SK-N-SH (cell line): ENCODE results near the gene NUAK1. TPM values are rescaled to one million over a fixed set of nuclear protein-coding genes. Genes with fewer than 3 reads are reported as not detected.

Experiments used
- CTCF ChIA-PET: fragments of 300-600, 350-600 bp; formaldehyde crosslinking; extraction: SDS; loops from one replicate; lab custom pipeline; 2021; lab: Yijun Ruan, JAX
- POLR2A ChIA-PET: fragments of 350-600 bp; sonication (Branson Sonifier 250); formaldehyde crosslinking; extraction: SDS; loops from one replicate; lab custom pipeline; 2020; ENCODE audit warnings: antibody characterized with exemption, inconsistent platforms; lab: Yijun Ruan, JAX
- DNase-seq: peaks from one replicate; pipeline ENCODE4 v3.0.0; 2012
- H2AFZ ChIP-seq: fragments of 200-600 bp; sonication (generic); 2 replicates; pipeline ENCODE4 v1.8.1; 2016; ENCODE audit warnings: antibody characterized with exemption, mild to moderate bottlenecking, low read depth
- H3F3A ChIP-seq: fragments of 200-600 bp; sonication (generic); replicated peaks from 2 replicates; pipeline ENCODE3; 2016; ENCODE audit warnings: antibody characterized with exemption, mild to moderate bottlenecking; ENCODE audit not compliant: insufficient read depth
- H3K27ac ChIP-seq, 2 experiments: fragments of 200-500 bp in 1 of 2; fragments of 200-600 bp in 1 of 2; sonication (Bioruptor generic) in 1 of 2; sonication (generic), shearing (Covaris generic) in 1 of 2; 2 replicates each; pipeline versions ENCODE4 v1.5.1 to v1.6.1; 2014 to 2016; ENCODE audit warnings: low read depth in 2 of 2, inconsistent platforms in 1 of 2, low read length in 1 of 2, mild to moderate bottlenecking in 1 of 2, mixed read lengths in 1 of 2
- H3K27me3 ChIP-seq: fragments of 200-600 bp; sonication (generic), shearing (Covaris generic); 2 replicates; pipeline ENCODE4 v1.6.1; 2016; ENCODE audit warnings: mixed run types; ENCODE audit not compliant: insufficient read depth
- H3K36me3 ChIP-seq, 2 experiments: fragments of 200-500 bp in 1 of 2; fragments of 200-600 bp in 1 of 2; sonication (Bioruptor generic) in 1 of 2; sonication (generic) in 1 of 2; replicated peaks in 1 of 2; 2 replicates each; pipeline versions ENCODE3 to v1.5.1; 2014 to 2016; ENCODE audit warnings: low read length in 1 of 2, mild to moderate bottlenecking in 1 of 2; ENCODE audit not compliant: insufficient read depth in 2 of 2, control insufficient read depth in 1 of 2
- H3K4me1 ChIP-seq, 2 experiments: fragments of 200-500 bp in 1 of 2; fragments of 200-600 bp in 1 of 2; sonication (Bioruptor generic) in 1 of 2; sonication (generic), shearing (Covaris generic) in 1 of 2; 2 replicates each; pipeline versions ENCODE4 v1.5.1 to v1.6.1; 2014 to 2016; ENCODE audit warnings: low read depth in 1 of 2, low read length in 1 of 2, mixed run types in 1 of 2; ENCODE audit not compliant: insufficient read depth in 2 of 2, control insufficient read depth in 1 of 2
- H3K4me2 ChIP-seq: fragments of 200-600 bp; sonication (generic), shearing (Covaris generic); 2 replicates; pipeline ENCODE4 v1.6.1; 2017; ENCODE audit warnings: mixed run types
- H3K4me3 ChIP-seq, 2 experiments: fragments of 200-500 bp in 1 of 2; fragments of 200-600 bp in 1 of 2; sonication (Bioruptor generic) in 1 of 2; sonication (generic), shearing (Covaris generic) in 1 of 2; 2 replicates each; pipeline versions ENCODE4 v1.5.1 to v1.8.1; 2014 to 2016; ENCODE audit warnings: low read depth in 2 of 2, inconsistent platforms in 1 of 2, low read length in 1 of 2, mild to moderate bottlenecking in 1 of 2, mixed read lengths in 1 of 2, moderate library complexity in 1 of 2
- H3K79me2 ChIP-seq: fragments of 200-600 bp; sonication (generic); 2 replicates; pipeline ENCODE4 v1.8.1; 2017; ENCODE audit warnings: mild to moderate bottlenecking; ENCODE audit not compliant: insufficient read depth
- H3K9ac ChIP-seq: fragments of 200-600 bp; sonication (generic); 2 replicates; pipeline ENCODE4 v1.6.1; 2017; ENCODE audit warnings: mixed run types
- H3K9me2 ChIP-seq: fragments of 200-600 bp; sonication (generic); 2 replicates; pipeline ENCODE4 v1.6.1; 2017; ENCODE audit warnings: mixed run types
- H3K9me3 ChIP-seq: fragments of 200-600 bp; sonication (generic); 2 replicates; pipeline ENCODE4 v1.6.1; 2017; ENCODE audit warnings: mixed run types, mild to moderate bottlenecking, moderate library complexity
- H4K20me1 ChIP-seq: fragments of 200-600 bp; sonication (generic); 2 replicates; pipeline ENCODE4 v1.6.1; 2017; ENCODE audit warnings: mild to moderate bottlenecking, mixed run types; ENCODE audit not compliant: insufficient read depth
- CTCF ChIP-seq: fragments of 200-600 bp; sonication (generic); IDR thresholded peaks from 2 replicates; pipeline ENCODE4 v1.6.1; 2017; ENCODE audit warnings: antibody characterized with exemption, mild to moderate bottlenecking, moderate library complexity
- ELF1 ChIP-seq: IDR thresholded peaks from 2 replicates; pipeline ENCODE4 v1.4.0; 2012
- EP300 ChIP-seq, 2 experiments: IDR thresholded peaks; 2 replicates each; pipeline versions ENCODE4 v1.4.0 to v1.6.1; 2012; ENCODE audit warnings: borderline replicate concordance in 1 of 2, low read depth in 1 of 2, low read length in 1 of 2
- FOSL2 ChIP-seq: IDR thresholded peaks from 2 replicates; pipeline ENCODE4 v1.4.0; 2012; ENCODE audit warnings: low read depth, mild to moderate bottlenecking, moderate library complexity, borderline replicate concordance
- JUND ChIP-seq: IDR thresholded peaks from 2 replicates; pipeline ENCODE4 v1.4.0; 2012
- NFIC ChIP-seq: IDR thresholded peaks from 2 replicates; pipeline ENCODE4 v1.4.0; 2012; ENCODE audit warnings: borderline replicate concordance
- NRF1 ChIP-seq: IDR thresholded peaks from 2 replicates; pipeline ENCODE4 v1.6.1; 2012; ENCODE audit warnings: low read depth, mild to moderate bottlenecking, low read length
- POLR2AphosphoS5 ChIP-seq: IDR thresholded peaks from 2 replicates; pipeline ENCODE4 v1.6.1; 2012; ENCODE audit warnings: low read depth, low read length
- RAD21 ChIP-seq: IDR thresholded peaks from 2 replicates; pipeline ENCODE4 v1.6.1; 2012; ENCODE audit warnings: mild to moderate bottlenecking, low read length
- RCOR1 ChIP-seq: fragments of 150-350 bp; IDR thresholded peaks from 2 replicates; pipeline ENCODE4 v1.6.1; 2017; ENCODE audit warnings: antibody characterized with exemption, low read length
- RFX5 ChIP-seq: IDR thresholded peaks from 2 replicates; pipeline ENCODE4 v1.6.1; 2012; ENCODE audit warnings: mild to moderate bottlenecking, improper control_type of control experiment, low read length
- RXRA ChIP-seq: IDR thresholded peaks from 2 replicates; pipeline ENCODE4 v1.4.0; 2012; ENCODE audit warnings: low read depth, mild to moderate bottlenecking, borderline replicate concordance
- SIN3A ChIP-seq: IDR thresholded peaks from 2 replicates; pipeline ENCODE4 v1.6.1; 2012; ENCODE audit warnings: low read depth, mild to moderate bottlenecking, low read length, moderate library complexity, borderline replicate concordance
- TAF1 ChIP-seq: IDR thresholded peaks from 2 replicates; pipeline ENCODE4 v1.6.1; 2012; ENCODE audit warnings: low read depth, mild to moderate bottlenecking, low read length, moderate library complexity, borderline replicate concordance
- TEAD4 ChIP-seq: IDR thresholded peaks from 2 replicates; pipeline ENCODE4 v1.4.0; 2012; ENCODE audit warnings: mild to moderate bottlenecking, borderline replicate concordance; ENCODE audit not compliant: insufficient read depth
- USF2 ChIP-seq: fragments of 150-350 bp; IDR thresholded peaks from 2 replicates; pipeline ENCODE4 v1.6.1; 2017; ENCODE audit warnings: antibody characterized with exemption, low read length, low read depth, borderline replicate concordance
- YY1 ChIP-seq: IDR thresholded peaks from 2 replicates; pipeline ENCODE4 v1.4.0; 2012; ENCODE audit warnings: low read depth, mild to moderate bottlenecking
- ZBTB33 ChIP-seq: IDR thresholded peaks from 2 replicates; pipeline ENCODE4 v1.4.0; 2012; ENCODE audit warnings: low read depth, borderline replicate concordance
- WGBS: methylation state at CpG from one replicate; pipeline ENCODE4 v1.1.6; 2017; ENCODE audit warnings: low lambda C conversion rate; 5-methylcytosine and 5-hydroxymethylcytosine counted together
- polyA plus RNA-seq, 3 experiments: library from polyadenylated mRNA; depleted of rRNA; stranded (reverse); fragments of >200 nt; gene quantifications; 2 replicates each; pipeline ENCODE4 v1.2.3, GENCODE V29; 2012
- TF ChIP-seq, protein P1 (sequence below): IDR thresholded peaks from 2 replicates; pipeline ENCODE4; 2012
- TF ChIP-seq, protein P2 (sequence below): IDR thresholded peaks from 2 replicates; pipeline ENCODE4 v1.6.1; 2012; ENCODE audit warnings: mild to moderate bottlenecking, low read depth, low read length, moderate library complexity

The NUAK1 gene
- polyA plus RNA-seq, 1 of the 3 experiments (the other 2 are of a cell fraction): 8.1 TPM

DNA sequence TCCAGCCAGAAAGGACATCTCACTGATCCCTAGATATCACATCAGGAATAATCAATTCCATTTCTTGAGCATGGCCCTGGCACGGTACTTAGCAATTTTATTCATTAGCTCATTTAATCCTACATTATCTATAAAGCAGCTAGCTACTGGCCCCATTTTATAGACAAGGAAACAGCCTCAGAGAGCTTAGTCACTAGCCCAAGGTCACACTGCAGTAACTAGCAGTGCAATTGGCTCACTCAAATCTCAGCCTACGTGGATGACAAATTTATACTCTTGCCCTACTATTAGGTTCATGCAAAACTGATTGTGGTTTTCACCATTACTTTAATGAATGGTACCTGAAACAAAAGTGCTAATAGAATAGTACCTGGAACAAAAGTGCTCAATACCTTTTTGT lies 41.7 kb downstream of the NUAK1 start:
- ChIA-PET CTCF (no interaction called here), POLR2A (no interaction called here)
- H3K4me3 ChIP-seq: no peak overlapping the region
- no peak overlapping the region for H3K4me2 ChIP-seq
- H3K27ac ChIP-seq: 0 out of 4 replicates have a peak overlapping the region, but pooled peaks of 1 of the 2 experiments have one; percentile 6
- no peaks in the 10 kb centered on the region for H3K27me3 ChIP-seq
- no peak for DNase-seq
- no peak overlapping the region for H3K9ac ChIP-seq
- no peak overlapping the region for H2AFZ ChIP-seq
- TF ChIP-seq, protein P1, sequence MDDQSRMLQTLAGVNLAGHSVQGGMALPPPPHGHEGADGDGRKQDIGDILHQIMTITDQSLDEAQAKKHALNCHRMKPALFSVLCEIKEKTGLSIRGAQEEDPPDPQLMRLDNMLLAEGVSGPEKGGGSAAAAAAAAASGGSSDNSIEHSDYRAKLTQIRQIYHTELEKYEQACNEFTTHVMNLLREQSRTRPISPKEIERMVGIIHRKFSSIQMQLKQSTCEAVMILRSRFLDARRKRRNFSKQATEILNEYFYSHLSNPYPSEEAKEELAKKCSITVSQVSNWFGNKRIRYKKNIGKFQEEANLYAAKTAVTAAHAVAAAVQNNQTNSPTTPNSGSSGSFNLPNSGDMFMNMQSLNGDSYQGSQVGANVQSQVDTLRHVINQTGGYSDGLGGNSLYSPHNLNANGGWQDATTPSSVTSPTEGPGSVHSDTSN: no peak
- TF ChIP-seq RCOR1 (no peak), USF2 (no peak), SIN3A (no peak), CTCF (no peak), POLR2AphosphoS5 (no peak), ELF1 (no peak), RXRA (no peak), NRF1 (no peak), NFIC (no peak), TAF1 (no peak), TEAD4 (no peak), YY1 (no peak), RFX5 (no peak), RAD21 (no peak), JUND (no peak), EP300 (IDR thresholded peaks at IDR 0.05; ENCODE audit: borderline replicate concordance in 1 of 2, low read depth in 1 of 2, low read length in 1 of 2) (no peak)
- H3F3A ChIP-seq: peaks cover 16% of the 10 kb centered on the region
- H3K4me1 ChIP-seq: peaks cover 0 to 10% of the 10 kb centered on the region in 2 experiments; a peak in 1 of 4 replicates
- peaks cover 98% of the 10 kb centered on the region for H3K79me2 ChIP-seq
- no peaks in the 10 kb centered on the region for H3K9me2 ChIP-seq
- peaks cover 31 to 39% of the 10 kb centered on the region in 2 experiments for H3K36me3 ChIP-seq
- H3K9me3 ChIP-seq: no peaks in the 10 kb centered on the region
- WGBS: 83% methylated on average over 2 of the region's 2 CpGs
- no peaks in the 10 kb centered on the region for H4K20me1 ChIP-seq

GRCh38 chr12:106096376-106096775 lies 42.4 kb downstream of the NUAK1 start:
- Histone ChIP-seq H2AFZ (no peak overlapping the region), H3K4me1 (peaks cover 0 to 14% of the 10 kb centered on the region in 2 experiments; a peak in 2 of 4 replicates), H3K27ac (no peak overlapping the region), H3K4me3 (no peak overlapping the region), H3K36me3 (peaks cover 25 to 39% of the 10 kb centered on the region in 2 experiments), H3K27me3 (no peaks in the 10 kb centered on the region), H3K4me2 (no peak overlapping the region), H3K9ac (no peak overlapping the region), H3K9me3 (no peaks in the 10 kb centered on the region), H3K79me2 (peaks cover 97% of the 10 kb centered on the region), H3K9me2 (no peaks in the 10 kb centered on the region), H4K20me1 (no peaks in the 10 kb centered on the region), H3F3A (peaks cover 22% of the 10 kb centered on the region)
- WGBS: 74% methylated on average over 10 of the region's 12 CpGs
- POLR2A ChIA-PET: no interaction called here
- DNase-seq: no peak
- CTCF ChIA-PET: no interaction called here
- no peak for TF ChIP-seq ZBTB33
- no peak for TF ChIP-seq FOSL2
- TF ChIP-seq, protein P2, sequence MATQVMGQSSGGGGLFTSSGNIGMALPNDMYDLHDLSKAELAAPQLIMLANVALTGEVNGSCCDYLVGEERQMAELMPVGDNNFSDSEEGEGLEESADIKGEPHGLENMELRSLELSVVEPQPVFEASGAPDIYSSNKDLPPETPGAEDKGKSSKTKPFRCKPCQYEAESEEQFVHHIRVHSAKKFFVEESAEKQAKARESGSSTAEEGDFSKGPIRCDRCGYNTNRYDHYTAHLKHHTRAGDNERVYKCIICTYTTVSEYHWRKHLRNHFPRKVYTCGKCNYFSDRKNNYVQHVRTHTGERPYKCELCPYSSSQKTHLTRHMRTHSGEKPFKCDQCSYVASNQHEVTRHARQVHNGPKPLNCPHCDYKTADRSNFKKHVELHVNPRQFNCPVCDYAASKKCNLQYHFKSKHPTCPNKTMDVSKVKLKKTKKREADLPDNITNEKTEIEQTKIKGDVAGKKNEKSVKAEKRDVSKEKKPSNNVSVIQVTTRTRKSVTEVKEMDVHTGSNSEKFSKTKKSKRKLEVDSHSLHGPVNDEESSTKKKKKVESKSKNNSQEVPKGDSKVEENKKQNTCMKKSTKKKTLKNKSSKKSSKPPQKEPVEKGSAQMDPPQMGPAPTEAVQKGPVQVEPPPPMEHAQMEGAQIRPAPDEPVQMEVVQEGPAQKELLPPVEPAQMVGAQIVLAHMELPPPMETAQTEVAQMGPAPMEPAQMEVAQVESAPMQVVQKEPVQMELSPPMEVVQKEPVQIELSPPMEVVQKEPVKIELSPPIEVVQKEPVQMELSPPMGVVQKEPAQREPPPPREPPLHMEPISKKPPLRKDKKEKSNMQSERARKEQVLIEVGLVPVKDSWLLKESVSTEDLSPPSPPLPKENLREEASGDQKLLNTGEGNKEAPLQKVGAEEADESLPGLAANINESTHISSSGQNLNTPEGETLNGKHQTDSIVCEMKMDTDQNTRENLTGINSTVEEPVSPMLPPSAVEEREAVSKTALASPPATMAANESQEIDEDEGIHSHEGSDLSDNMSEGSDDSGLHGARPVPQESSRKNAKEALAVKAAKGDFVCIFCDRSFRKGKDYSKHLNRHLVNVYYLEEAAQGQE: no peak
